Activated CD4-positive, CD25-positive, alpha-beta regulatory T cell treated with anti-CD3 and anti-CD28 coated beads, Interleukin-2, amount 50 U/mL, for 72 hours (primary cell): ENCODE results near the gene SERPINB8.
"Not testable (repeated sequence)": the region's sequence is repeated elsewhere in the genome, so short reads cannot be mapped to it uniquely, and the experiment has no call there.

Experiments used
- DNase-seq: peaks from one replicate; pipeline ENCODE4 v3.0.0; 2021

Gene SERPINB8

GRCh38 chr18:63969942-63970808, at the start of gene SERPINB8:
Gene SERPINB8, plus strand, starts transcription at chr18:63970081. Its CDS starts 8,228 bp downstream, at chr18:63978309.
- peak; percentile 76 for DNase-seq

- DNase-seq: no peak
Measured at GRCh38 chr18:63922049-63922448, 47.8 kb upstream of the SERPINB8 start.

DNA sequence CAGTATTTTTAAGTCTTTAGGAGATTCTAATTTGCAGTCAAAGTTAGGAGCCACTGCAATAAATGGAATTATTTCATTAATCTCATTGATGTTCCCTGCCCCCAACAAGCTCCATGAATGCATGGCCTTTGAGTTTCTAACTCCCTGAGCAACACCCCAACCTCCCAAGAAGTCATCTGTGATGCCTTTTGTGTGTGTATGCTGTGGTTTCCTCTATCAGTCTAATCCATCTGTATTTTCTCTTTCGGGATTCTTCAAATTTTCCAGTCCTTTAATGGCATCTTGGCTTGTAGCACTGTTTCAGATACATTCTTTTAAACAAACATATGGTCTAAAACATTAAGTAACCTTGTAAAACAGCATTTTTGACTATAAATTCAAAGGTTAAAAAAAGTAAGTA, 45.3 kb upstream of the SERPINB8 start:
- no peak for DNase-seq

- DNase-seq: no peak
Measured at GRCh38 chr18:63928331-63928730, 41.5 kb upstream of the SERPINB8 start.

- DNase-seq: not testable (repeated sequence)
Measured at GRCh38 chr18:63929369-63929768, 40.5 kb upstream of the SERPINB8 start.

- no peak for DNase-seq
Measured at GRCh38 chr18:63930773-63931354, 39.0 kb upstream of the SERPINB8 start.

GRCh38 chr18:63936156-63936931, 33.5 kb upstream of the SERPINB8 start:
- DNase-seq: peak; percentile 64

GRCh38 chr18:63936932-63937393, 32.9 kb upstream of the SERPINB8 start:
- DNase-seq: no peak

- DNase-seq: no peak
Measured at GRCh38 chr18:63940008-63940407, 29.9 kb upstream of the SERPINB8 start.

DNA sequence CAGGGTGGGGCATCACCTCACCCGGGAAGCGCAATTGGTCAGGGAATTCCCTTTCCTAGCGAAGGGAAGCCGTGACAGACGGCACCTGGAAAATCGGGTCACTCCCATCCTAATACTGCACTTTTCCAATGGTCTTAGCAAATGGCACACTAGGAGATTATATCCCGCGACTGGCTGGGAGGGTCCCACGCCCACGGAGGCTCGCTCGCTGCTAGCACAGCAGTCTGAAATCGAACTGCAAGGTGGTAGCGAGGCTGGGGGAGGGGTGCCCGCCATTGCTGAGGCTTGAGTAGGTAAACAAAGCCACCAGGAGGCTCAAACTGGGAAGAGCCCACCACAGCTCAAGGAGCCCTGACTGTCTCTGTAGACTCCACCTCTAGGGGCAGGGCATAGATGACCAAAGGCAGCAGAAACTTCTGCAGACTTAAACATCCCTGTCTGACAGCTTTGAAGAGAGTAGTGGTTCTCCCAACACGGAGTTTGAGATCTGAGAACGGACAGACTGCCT, 29.3 kb upstream of the SERPINB8 start:
- DNase-seq: not testable (repeated sequence)

- DNase-seq: no peak
Measured at GRCh38 chr18:63947051-63947790, 22.7 kb upstream of the SERPINB8 start.

GRCh38 chr18:63949068-63949737, 20.7 kb upstream of the SERPINB8 start, which contains the start of gene HMSD:
Gene HMSD, plus strand, starts transcription at chr18:63949301. Its CDS starts 4,155 bp downstream, at chr18:63953456.
- peak; percentile 53 for DNase-seq

GRCh38 chr18:63951302-63951705, 18.6 kb upstream of the SERPINB8 start:
- DNase-seq: no peak

DNA sequence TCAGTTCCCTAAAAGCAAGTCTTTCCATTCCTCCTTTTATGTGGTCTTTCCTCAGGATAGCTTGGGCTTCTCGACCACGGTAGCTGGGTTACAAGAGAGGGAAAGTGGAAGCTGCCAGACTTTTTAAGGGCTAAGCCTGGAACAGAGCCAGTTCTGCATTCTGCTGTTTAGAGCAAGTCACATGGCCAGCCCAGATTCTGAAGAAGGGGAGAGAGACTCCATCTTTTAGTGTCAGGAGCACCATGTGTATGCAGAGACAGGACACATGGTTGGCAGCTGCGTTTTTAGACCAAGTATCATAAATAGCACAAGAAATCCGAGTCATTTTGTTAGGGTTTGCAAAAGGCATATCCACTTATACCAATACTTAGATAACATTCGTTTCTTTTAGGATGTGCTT, 16.1 kb upstream of the SERPINB8 start:
- no peak for DNase-seq

DNA sequence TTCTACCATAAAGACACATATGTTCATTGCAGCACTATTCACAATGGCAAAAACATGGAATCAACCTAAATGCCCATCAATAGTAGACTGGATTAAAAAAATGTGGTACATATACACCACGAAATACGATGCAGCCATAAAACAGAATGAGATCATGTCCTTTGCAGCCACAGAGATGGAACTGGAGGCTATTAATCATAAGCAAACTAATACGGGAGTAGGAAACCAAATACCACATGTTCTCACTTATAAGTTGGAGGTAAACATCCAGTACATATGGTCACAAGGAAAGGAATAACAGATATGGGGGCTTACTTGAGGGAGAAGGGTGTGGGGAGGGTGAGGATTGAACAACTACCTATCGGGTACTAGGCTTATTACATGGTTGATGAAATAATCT, 13.1 kb upstream of the SERPINB8 start:
- DNase-seq: no peak

DNA sequence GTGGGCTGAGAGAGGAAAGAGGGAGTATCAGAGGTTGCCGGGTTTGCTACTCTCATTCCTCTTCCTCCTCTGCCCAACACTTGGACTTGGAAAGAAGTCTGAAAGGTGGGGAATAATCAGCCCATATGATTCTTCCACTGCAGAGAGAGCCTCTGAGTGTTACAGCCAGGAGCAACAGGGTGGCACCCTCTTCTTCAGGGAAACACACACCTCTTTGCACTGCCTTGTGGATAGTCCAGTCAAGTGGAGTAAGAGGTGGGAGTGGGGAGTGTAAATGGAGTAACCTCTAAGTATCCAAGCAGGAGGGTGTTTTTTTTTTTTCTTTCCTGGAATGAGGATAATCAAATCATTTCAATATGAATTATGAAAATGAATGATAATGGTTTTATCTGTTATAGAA, 9.0 kb upstream of the SERPINB8 start:
- DNase-seq: no peak

DNA sequence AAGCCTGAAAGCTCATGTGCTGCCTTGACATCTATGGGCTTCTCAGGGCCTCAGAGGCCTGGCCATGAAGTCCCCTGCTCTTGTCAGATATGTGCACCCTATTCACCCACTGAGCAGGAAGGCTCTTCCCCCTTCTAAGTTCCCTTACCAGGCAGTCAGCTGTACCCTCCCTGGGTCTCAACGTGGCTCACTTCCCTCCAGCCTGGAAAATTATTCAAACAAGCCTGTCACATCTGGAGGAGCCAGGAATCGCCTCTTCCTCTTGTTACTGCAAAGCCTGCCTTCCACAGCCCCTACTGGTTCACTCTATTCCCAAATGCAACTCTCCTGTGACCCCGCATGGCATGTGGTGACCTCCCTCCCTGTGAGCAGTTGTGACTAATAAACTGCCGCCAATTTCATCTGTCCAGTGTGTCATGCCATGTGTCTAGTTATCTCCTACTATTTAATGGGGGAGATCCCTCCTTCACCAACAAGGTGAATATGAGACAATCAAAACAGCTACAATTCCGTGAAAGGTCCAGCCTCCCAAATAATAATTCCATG, 8.4 kb upstream of the SERPINB8 start:
- DNase-seq: no peak

DNA sequence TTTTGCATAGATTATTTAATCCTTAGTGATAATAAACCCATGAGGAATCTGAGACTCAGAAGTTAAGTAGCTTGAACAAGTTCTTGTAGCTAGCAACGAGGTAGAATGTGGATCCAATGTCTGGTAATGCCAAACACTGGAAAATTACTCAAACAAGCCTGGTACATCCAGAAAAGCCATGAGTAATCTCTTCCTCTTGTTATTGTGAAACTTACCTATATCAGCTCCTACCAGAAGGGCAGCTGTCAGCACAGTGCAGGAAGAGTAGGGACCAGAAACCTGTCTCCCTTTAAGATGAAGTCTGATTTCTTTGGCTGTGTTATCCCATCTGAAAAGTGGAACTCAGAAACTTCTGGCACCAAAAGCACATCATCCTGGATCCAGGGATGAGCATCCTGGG, 7.7 kb upstream of the SERPINB8 start:
- DNase-seq: no peak

- no peak for DNase-seq
Measured at GRCh38 chr18:63963615-63964256, 6.1 kb upstream of the SERPINB8 start.

GRCh38 chr18:63964908-63965307, 5.0 kb upstream of the SERPINB8 start:
- DNase-seq: no peak
